Activated B cell treated with CpG ODN at 0.5 μM for 24 hours (primary cell): ENCODE data around the gene CELF4. TPM values are rescaled to one million over a fixed set of nuclear protein-coding genes. Genes with fewer than 3 reads are reported as not detected.

Experiments
- ATAC-seq: fragments of 200-7000 bp; cut with Tn5 transposase; one replicate; pipeline ENCODE4 v1.10.0; 2021; ENCODE audit warnings: low read depth, mild to moderate bottlenecking, moderate library complexity
- CTCF ChIA-PET: fragments of 350-600 bp; sonication (Branson Sonifier 250); formaldehyde crosslinking; loops from one replicate; lab custom pipeline; 2021; ENCODE audit warnings: antibody characterized with exemption; lab: Charles Lee
- POLR2A ChIA-PET: fragments of 350-600 bp; sonication (Branson Sonifier 250); formaldehyde crosslinking; loops from one replicate; lab custom pipeline; 2021; ENCODE audit warnings: antibody characterized with exemption; lab: Charles Lee
- DNase-seq: peaks from one replicate; pipeline ENCODE4 v3.0.0; 2022
- H3K27ac Mint-ChIP-seq: one replicate; pipeline ENCODE4 v1.8.0; 2020; ENCODE audit warnings: mixed read lengths
- H3K27me3 Mint-ChIP-seq: one replicate; pipeline ENCODE4 v1.8.0; 2021; ENCODE audit warnings: mixed read lengths
- H3K36me3 Mint-ChIP-seq: one replicate; pipeline ENCODE4 v1.8.0; 2021; ENCODE audit warnings: low read depth, mixed read lengths
- H3K4me1 Mint-ChIP-seq: one replicate; pipeline ENCODE4 v1.8.0; 2021; ENCODE audit warnings: mixed read lengths
- H3K4me3 Mint-ChIP-seq: one replicate; pipeline ENCODE4 v1.8.0; 2020; ENCODE audit warnings: mild to moderate bottlenecking, mixed read lengths
- H3K9me3 Mint-ChIP-seq: one replicate; pipeline ENCODE4 v1.8.0; 2020; ENCODE audit warnings: mixed read lengths
- CTCF ChIP-seq: fragments of 200-600 bp; IDR thresholded peaks from one replicate; pipeline ENCODE4 v1.8.0; 2022; ENCODE audit warnings: antibody characterized with exemption, mild to moderate bottlenecking
- intact Hi-C: fragments of 100-400 bp; cut with micrococcal nuclease; formaldehyde crosslinking; loops from one replicate; pipeline ENCODE4 v1.15.1; 2024
- total RNA-seq: library from RNA; stranded (reverse); gene quantifications from 2 replicates; pipeline ENCODE4 v1.2.3, GENCODE V29; 2022

Gene CELF4
- total RNA-seq, 1 donor from 2014 or later = not detected

- intact Hi-C loops = no loop called here
These were observed 40.4 kb downstream of the CELF4 start for GRCh38 chr18:37525262-37525585.

GRCh38 chr18:37524498-37525261 is 40.9 kb downstream of the CELF4 start:
- no peak for TF ChIP-seq CTCF
- Mint-ChIP-seq H3K4me1 (peaks cover 4% of the 10 kb centered on the region), H3K9me3 (no peaks in the 10 kb centered on the region), H3K27ac (no peak overlapping the region), H3K4me3 (no peak overlapping the region), H3K36me3 (no peaks in the 10 kb centered on the region), H3K27me3 (peaks cover 39% of the 10 kb centered on the region)
- DNase-seq = no peak
- ChIA-PET POLR2A (no interaction called here), CTCF (no interaction called here)
- no peak for ATAC-seq
- intact Hi-C loops = no loop called here

More at GRCh38 chr18:37525262-37525585, 40.4 kb downstream of the CELF4 start:
- H3K27me3 Mint-ChIP-seq = peaks cover 39% of the 10 kb centered on the region
- no peak overlapping the region for H3K4me3 Mint-ChIP-seq
- TF ChIP-seq CTCF = no peak
- H3K4me1 Mint-ChIP-seq = peaks cover 6% of the 10 kb centered on the region
- CTCF ChIA-PET = no interaction called here
- no peak for DNase-seq
- no peaks in the 10 kb centered on the region for H3K9me3 Mint-ChIP-seq
- H3K36me3 Mint-ChIP-seq = no peaks in the 10 kb centered on the region
- POLR2A ChIA-PET = no interaction called here
- H3K27ac Mint-ChIP-seq = no peak overlapping the region
- no peak for ATAC-seq

DNA sequence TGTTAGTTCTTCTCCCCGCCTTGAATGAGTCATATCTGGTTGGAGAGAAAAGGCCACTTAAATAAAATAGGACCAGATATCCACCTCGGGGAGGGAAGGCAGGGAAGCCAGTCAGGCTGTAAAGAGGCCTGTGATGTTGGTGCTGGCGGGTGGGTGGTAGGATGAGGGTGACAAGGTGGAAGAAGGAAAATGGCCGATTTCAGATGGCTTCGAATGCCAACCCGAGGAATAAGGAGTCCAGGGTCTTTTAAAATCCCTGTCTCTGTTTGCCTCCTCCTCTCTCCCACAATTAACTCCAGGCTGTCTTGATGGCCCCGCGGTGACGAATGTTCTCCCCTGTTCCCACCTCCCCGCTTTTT is 41.5 kb downstream of the CELF4 start:
- no peaks in the 10 kb centered on the region for H3K9me3 Mint-ChIP-seq
- H3K36me3 Mint-ChIP-seq = no peaks in the 10 kb centered on the region
- ChIA-PET CTCF (no interaction called here), POLR2A (no interaction called here)
- peaks cover 39% of the 10 kb centered on the region for H3K27me3 Mint-ChIP-seq
- DNase-seq (no peak), ATAC-seq (no peak)
- TF ChIP-seq CTCF = no peak
- H3K4me1 Mint-ChIP-seq = peaks cover 4% of the 10 kb centered on the region
- no peak overlapping the region for H3K4me3 Mint-ChIP-seq
- intact Hi-C loops = no loop called here
- no peak overlapping the region for H3K27ac Mint-ChIP-seq

DNA sequence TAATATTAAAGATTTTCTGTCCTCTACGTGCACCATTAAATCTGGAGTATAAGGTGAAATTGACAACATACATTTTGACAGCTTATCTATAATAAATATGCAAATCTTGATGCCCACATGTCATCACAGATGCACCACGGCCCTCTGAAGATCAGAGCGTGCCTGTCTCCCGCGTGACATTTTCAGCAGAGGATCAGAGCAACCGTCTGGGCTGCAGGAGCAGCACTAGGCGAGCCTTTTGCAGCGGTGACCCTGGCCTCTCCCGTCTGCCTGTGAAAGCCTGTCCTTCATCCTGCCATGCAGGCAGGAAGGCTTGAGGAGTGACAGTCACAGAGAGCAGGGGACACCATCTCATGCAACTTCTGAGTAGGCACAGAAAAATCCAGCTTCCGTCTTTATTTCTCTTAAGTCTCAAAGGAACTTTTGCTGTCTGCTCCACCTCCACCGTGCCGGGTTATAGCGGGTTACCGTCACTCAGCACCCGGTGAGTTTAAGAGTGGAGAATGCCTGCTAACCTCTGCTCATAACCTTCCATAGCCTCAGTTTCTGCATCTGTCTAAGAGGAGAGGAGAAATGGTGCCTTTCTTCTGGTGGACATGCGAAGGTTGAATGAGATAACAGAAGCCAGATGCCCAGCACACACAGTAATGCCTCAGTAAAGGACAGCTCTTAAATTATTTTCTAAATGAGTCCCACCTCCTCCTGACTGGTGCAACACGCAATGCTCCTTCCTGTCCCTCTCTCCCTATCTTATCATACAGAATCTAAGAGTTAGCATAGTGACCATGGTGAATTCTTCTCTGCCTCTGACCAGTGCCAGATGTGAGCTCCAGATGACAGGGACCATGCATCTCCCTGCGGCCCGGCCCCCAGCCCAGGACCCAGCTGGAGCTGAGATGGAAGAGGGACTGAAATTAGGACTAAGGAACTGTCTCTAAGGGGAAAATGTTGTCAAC is 43.8 kb downstream of the CELF4 start:
- intact Hi-C loops = no loop called here
- no peak for TF ChIP-seq CTCF
- H3K27me3 Mint-ChIP-seq = peaks cover 33% of the 10 kb centered on the region
- ChIA-PET POLR2A (no interaction called here), CTCF (no interaction called here)
- ATAC-seq (no peak), DNase-seq (no peak)
- H3K36me3 Mint-ChIP-seq = no peaks in the 10 kb centered on the region
- H3K4me3 Mint-ChIP-seq = no peak overlapping the region
- peaks cover 2% of the 10 kb centered on the region for H3K4me1 Mint-ChIP-seq
- H3K9me3 Mint-ChIP-seq = no peaks in the 10 kb centered on the region
- H3K27ac Mint-ChIP-seq = no peak overlapping the region

- Mint-ChIP-seq H3K9me3 (no peaks in the 10 kb centered on the region), H3K4me3 (no peak overlapping the region), H3K4me1 (peaks cover 2% of the 10 kb centered on the region), H3K27me3 (peaks cover 29% of the 10 kb centered on the region), H3K36me3 (no peaks in the 10 kb centered on the region), H3K27ac (no peak overlapping the region)
- ChIA-PET POLR2A (no interaction called here), CTCF (no interaction called here)
- DNase-seq = no peak
- intact Hi-C loops = no loop called here
- TF ChIP-seq CTCF = no peak
- ATAC-seq = no peak
These were observed 45.1 kb downstream of the CELF4 start for GRCh38 chr18:37520508-37520907.
